ENCODE data around the gene TMTC1. TPM values are rescaled to one million over a fixed set of nuclear protein-coding genes. Genes with fewer than 3 reads are reported as not detected.

The TMTC1 gene
- polyA plus RNA-seq, 3 donors from 2014 or later = not detected

DNA sequence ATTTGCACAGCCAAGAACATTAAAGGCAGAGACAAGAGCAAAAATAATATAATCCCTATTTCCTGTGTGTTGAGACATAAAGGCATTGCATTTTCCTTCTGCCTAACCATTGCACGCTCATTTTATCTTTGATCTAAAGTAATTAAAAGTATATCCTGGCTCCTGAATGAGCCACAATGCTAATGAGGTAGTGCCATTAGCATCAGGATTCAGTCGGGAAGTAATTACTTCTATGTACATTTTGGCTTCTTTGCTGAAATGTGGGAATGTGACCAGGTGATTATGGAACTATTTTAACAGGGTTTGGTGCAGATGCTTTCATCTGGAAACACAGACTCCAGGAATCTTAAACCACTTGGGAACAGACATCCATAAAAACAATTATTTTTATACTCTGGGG lies 77.4 kb downstream of the TMTC1 start:
- H3K27me3 Mint-ChIP-seq (ENCODE audit: low read depth in 3 of 3) = peaks cover 0 to 2% (median under 1%) of the 10 kb centered on the region in 3 donors
- peaks cover 0 to 6% (median 2%) of the 10 kb centered on the region in 6 donors for H3K9me3 Mint-ChIP-seq
- DNase-seq = no peak
- H3K4me1 Mint-ChIP-seq = no peaks in the 10 kb centered on the region
- H3K27ac Mint-ChIP-seq = no peak overlapping the region
- H3K4me3 Mint-ChIP-seq = no peak overlapping the region
- H3K36me3 Mint-ChIP-seq = no peaks in the 10 kb centered on the region

DNA sequence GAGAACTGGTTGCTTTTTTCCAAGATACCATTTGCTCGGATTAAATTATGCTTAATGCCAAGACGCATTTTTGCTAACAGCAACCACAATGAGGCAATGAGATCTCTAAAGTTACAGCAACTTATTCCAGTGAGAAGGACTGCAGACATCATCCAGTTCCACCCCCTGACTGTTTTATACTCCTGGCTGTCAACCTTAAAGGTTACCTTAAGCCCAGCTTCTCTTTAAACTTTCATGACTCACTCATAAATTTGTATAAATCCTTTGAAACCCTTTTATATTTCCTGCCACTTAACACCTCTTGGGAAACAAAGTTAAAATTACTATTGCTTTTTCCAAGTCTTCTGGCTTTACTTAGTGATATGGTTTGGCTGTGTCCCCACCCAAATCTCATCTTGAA lies 80.2 kb downstream of the TMTC1 start:
- peaks cover 0 to 7% (median 3%) of the 10 kb centered on the region in 6 donors for H3K9me3 Mint-ChIP-seq
- DNase-seq = no peak
- H3K4me1 Mint-ChIP-seq = no peaks in the 10 kb centered on the region
- peaks cover 0 to 4% (median 2%) of the 10 kb centered on the region in 3 donors for H3K27me3 Mint-ChIP-seq (ENCODE audit: low read depth in 3 of 3)
- H3K4me3 Mint-ChIP-seq = no peak overlapping the region
- no peaks in the 10 kb centered on the region for H3K36me3 Mint-ChIP-seq
- H3K27ac Mint-ChIP-seq = no peak overlapping the region

DNA sequence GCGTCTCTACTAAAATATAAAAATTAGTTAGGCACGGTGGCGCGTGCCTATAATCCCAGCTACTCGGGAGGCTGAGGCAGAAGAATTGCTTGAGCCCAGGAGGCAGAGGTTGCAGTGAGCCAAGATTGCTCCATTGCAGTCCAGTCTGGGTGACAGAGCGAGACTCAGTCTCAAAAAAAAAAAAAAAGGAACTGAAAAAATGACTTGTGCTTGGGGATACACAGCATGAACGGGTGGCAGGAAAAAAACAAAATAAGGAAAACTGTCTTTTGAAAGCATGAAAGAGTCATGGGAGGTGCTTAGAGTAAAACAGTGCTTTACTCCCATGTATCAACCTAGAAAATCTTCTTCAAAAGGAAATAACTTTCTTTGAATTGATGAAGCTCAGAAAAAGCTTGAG lies 80.8 kb downstream of the TMTC1 start:
- DNase-seq = no peak
- Mint-ChIP-seq H3K27ac (no peak overlapping the region), H3K9me3 (peaks cover 0 to 7% (median 3%) of the 10 kb centered on the region in 6 donors), H3K27me3 (ENCODE audit: low read depth in 3 of 3) (peaks cover 0 to 4% (median 2%) of the 10 kb centered on the region in 3 donors), H3K36me3 (no peaks in the 10 kb centered on the region), H3K4me1 (no peaks in the 10 kb centered on the region), H3K4me3 (no peak overlapping the region)

DNA sequence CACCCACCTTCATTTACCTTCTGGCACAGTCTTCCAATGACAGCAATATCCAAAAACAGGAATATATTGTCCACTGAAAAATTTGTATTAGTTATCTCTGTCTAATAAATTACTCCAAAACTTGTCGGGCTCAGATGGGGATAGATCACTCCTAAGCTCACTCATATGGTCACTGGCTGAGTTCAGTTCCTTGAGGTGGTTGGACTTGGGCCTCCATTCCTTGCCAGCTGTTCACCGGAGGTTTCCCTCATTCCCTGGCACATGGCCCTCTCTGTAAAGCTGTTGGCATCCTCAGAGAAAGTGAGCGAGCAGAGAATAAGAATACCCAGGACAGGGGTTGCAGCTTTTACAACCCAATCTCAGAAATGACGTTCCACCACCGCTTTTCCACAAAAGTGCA lies 81.5 kb downstream of the TMTC1 start:
- DNase-seq = no peak
- no peaks in the 10 kb centered on the region for H3K4me1 Mint-ChIP-seq
- peaks cover 0 to 5% (median 2%) of the 10 kb centered on the region in 6 donors for H3K9me3 Mint-ChIP-seq
- H3K4me3 Mint-ChIP-seq = no peak overlapping the region
- H3K27me3 Mint-ChIP-seq (ENCODE audit: low read depth in 3 of 3) = peaks cover 0 to 2% (median 2%) of the 10 kb centered on the region in 3 donors
- no peaks in the 10 kb centered on the region for H3K36me3 Mint-ChIP-seq
- H3K27ac Mint-ChIP-seq = no peak overlapping the region

DNA sequence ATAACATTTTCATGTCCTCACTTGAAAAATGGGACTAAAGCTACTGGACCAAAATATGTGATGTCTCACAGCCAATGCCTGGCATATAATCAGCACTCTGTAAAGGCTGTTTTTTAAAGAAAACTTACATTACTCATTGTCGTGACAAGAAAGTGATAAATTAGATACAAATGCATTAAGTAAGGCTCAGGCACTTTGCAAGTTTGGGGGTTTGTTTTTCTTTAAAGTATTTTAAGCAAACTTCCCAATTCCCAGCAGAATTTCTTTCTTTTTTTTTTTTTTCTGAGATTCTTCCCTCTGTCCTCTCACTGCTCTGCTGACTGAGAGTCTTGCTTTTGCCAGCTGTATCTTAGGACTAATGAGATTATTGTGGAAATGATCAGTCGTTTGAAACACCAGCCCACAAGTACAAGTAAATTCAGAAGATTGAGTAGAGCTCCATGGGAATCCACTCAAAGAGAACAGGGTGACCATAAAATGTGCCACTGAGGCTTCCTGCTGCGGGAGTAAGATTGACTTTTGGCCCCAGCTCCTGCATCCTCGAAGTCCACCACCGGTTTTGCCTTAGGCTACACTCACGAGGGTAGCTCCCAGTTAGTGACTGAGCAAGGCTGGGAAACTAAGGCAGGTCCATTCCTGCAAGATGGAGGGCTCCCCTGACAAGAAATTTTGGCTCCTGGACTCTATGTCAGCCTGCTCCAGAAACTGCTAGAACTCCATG lies 82.8 kb downstream of the TMTC1 start:
- Mint-ChIP-seq H3K9me3 (peaks cover 0 to 5% (median 2%) of the 10 kb centered on the region in 6 donors), H3K4me1 (no peaks in the 10 kb centered on the region), H3K4me3 (no peak overlapping the region), H3K36me3 (no peaks in the 10 kb centered on the region), H3K27ac (no peak overlapping the region), H3K27me3 (ENCODE audit: low read depth in 3 of 3) (peaks cover 0 to 2% (median 2%) of the 10 kb centered on the region in 3 donors)
- no peak for DNase-seq

DNA sequence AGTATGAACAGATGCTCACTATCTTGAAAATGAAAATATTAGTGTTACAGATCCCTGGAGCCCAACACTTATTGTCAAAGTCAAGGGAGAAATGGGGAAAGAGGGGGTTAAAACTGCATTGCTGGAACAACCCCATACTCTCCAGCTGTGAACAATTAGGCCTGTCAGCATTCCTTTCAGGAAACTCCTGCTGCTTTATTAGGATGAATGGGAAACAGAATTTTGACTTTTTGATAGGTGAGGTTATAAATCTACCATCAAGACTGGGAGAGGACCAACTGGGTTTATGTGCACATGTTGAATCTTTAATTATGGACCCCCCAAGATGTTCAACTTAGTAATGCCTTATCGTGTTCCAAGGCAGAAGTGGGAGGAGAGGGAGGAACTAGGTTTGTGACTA lies 85.0 kb downstream of the TMTC1 start:
- DNase-seq = no peak
- H3K27me3 Mint-ChIP-seq (ENCODE audit: low read depth in 3 of 3) = peaks cover 0 to 2% (median 2%) of the 10 kb centered on the region in 3 donors
- H3K4me1 Mint-ChIP-seq = no peaks in the 10 kb centered on the region
- H3K4me3 Mint-ChIP-seq = no peak overlapping the region
- H3K36me3 Mint-ChIP-seq = no peaks in the 10 kb centered on the region
- H3K9me3 Mint-ChIP-seq = peaks cover 0 to 5% (median 2%) of the 10 kb centered on the region in 6 donors
- no peak overlapping the region for H3K27ac Mint-ChIP-seq

DNA sequence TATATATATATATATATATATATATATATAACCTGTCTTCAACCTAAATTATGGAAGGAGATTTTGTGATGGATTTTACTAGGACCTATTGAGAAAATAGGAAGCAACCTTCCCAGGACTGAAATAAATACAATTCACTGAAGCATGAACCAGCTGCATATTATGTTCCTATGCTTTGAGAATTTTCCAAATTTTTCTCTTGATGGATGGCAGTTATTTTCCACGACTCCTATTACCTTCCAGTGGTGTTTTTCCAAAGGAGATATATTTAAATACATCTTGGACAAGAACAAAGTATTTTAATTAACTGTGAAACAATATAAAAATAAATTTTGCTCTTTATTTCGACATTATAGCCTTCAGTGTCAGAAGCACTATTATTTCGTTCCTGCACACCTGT lies 87.9 kb downstream of the TMTC1 start:
- Mint-ChIP-seq H3K4me3 (no peak overlapping the region), H3K27ac (no peak overlapping the region), H3K27me3 (ENCODE audit: low read depth in 3 of 3) (peaks cover 0 to 2% (median 1%) of the 10 kb centered on the region in 3 donors), H3K4me1 (no peaks in the 10 kb centered on the region), H3K36me3 (no peaks in the 10 kb centered on the region), H3K9me3 (peaks cover 0 to 3% (median under 1%) of the 10 kb centered on the region in 6 donors)
- no peak for DNase-seq

DNA sequence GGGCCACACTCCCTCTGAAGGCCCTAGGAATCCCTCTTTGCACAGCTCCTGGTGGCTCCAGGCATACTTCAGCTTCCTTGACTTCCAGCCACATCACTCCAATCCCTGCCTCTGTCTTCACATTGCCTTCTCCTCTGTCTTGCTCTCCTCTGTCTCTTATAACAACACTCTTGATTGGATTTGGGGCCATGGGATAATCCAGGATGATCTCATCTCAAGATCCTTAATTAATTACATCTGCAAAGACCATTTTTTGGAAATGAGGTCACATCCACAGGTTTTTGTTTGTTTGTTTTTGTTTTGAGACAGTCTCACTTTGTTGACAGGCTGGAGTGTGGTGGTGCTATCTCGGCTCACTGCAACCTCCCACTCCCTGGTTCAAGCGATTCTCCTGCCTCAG lies 88.7 kb downstream of the TMTC1 start:
- Mint-ChIP-seq H3K4me1 (no peaks in the 10 kb centered on the region), H3K4me3 (no peak overlapping the region), H3K27ac (no peak overlapping the region), H3K36me3 (no peaks in the 10 kb centered on the region), H3K9me3 (peaks cover 0 to 3% (median 0%) of the 10 kb centered on the region in 6 donors), H3K27me3 (ENCODE audit: low read depth in 3 of 3) (peaks cover 0 to 1% (median 0%) of the 10 kb centered on the region in 3 donors)
- no peak for DNase-seq

DNA sequence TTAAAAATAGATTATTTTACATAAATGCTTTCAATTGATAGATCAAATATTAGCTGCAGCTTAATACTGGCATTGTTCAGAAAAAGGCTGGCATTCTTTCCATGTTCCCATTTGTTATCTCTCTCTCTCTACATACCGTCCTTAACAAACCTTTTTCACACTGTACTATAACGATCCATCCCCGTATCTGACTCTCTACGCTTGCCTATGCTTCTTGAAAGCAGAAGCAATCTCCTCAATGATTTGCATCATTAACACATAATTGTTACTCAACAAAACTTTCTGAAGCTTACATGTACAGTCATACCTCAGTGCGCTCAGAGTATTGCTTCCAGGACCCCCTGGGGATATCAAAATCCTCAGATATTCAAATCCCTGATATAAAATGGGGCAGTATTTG lies 89.7 kb downstream of the TMTC1 start:
- no peak for DNase-seq
- H3K27me3 Mint-ChIP-seq (ENCODE audit: low read depth in 3 of 3) = peaks cover 0 to 1% (median 0%) of the 10 kb centered on the region in 3 donors
- H3K27ac Mint-ChIP-seq = no peak overlapping the region
- H3K9me3 Mint-ChIP-seq = peaks cover 0 to 8% (median 1%) of the 10 kb centered on the region in 6 donors
- H3K4me1 Mint-ChIP-seq = no peaks in the 10 kb centered on the region
- H3K36me3 Mint-ChIP-seq = no peaks in the 10 kb centered on the region
- H3K4me3 Mint-ChIP-seq = no peak overlapping the region

DNA sequence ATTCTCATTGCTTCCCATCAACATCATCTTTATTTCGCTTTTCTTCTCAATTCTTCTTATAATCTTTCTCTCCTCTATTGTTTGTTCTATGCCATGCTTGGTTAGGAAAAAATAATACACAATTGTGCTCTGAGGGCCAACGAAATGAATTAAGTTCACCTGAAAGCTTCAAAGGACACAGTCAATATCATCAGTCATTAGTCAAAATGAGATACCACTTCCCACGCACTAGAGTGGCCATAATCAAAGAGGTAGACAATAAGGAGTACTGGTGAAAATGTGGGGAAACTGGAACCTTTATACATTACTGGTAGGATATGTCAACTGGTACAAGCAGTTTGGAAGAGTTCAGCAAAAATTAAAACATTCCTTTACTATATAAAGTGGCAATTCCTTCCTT lies 91.5 kb downstream of the TMTC1 start:
- H3K9me3 Mint-ChIP-seq = peaks cover 0 to 8% (median 1%) of the 10 kb centered on the region in 6 donors
- H3K36me3 Mint-ChIP-seq = no peaks in the 10 kb centered on the region
- H3K27ac Mint-ChIP-seq = no peak overlapping the region
- no peak overlapping the region for H3K4me3 Mint-ChIP-seq
- no peaks in the 10 kb centered on the region for H3K4me1 Mint-ChIP-seq
- DNase-seq = no peak
- peaks cover 0 to 1% (median 0%) of the 10 kb centered on the region in 3 donors for H3K27me3 Mint-ChIP-seq (ENCODE audit: low read depth in 3 of 3)

DNA sequence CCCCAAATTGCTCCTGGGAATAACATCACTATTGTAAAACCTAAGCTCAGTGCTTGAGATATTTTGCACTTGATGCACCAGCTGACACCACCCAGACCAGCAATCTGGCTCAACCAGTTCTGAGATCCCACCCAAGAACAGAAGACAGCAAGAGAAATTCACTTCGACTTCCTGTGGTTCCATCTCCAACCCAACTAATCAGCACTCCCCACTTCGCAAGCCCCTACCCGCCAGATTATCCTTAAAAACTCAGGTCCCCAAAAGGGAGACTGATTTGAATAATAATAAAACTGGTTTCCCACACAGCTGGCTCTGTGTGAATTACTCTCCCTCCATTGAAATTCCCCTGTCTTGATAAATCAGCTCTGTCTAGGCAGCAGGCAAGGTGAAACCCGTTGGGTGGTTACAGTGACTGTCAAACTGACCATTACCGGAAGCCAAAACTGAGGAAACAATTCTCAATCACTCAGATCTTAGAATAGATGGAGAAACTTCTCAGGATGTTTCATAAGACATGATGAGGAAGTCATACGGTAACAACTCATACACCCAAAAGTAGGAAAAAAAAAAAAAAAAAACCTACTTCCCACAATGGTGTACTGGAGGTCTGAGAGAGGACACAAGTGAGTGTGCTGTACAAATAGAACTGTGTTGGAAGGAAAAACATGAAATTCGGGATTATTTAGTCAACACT lies 92.4 kb downstream of the TMTC1 start:
- no peaks in the 10 kb centered on the region for H3K36me3 Mint-ChIP-seq
- DNase-seq = no peak
- no peaks in the 10 kb centered on the region for H3K4me1 Mint-ChIP-seq
- H3K4me3 Mint-ChIP-seq = no peak overlapping the region
- peaks cover 0 to 8% (median 1%) of the 10 kb centered on the region in 6 donors for H3K9me3 Mint-ChIP-seq
- peaks cover 0 to 1% (median 0%) of the 10 kb centered on the region in 3 donors for H3K27me3 Mint-ChIP-seq (ENCODE audit: low read depth in 3 of 3)
- no peak overlapping the region for H3K27ac Mint-ChIP-seq

DNA sequence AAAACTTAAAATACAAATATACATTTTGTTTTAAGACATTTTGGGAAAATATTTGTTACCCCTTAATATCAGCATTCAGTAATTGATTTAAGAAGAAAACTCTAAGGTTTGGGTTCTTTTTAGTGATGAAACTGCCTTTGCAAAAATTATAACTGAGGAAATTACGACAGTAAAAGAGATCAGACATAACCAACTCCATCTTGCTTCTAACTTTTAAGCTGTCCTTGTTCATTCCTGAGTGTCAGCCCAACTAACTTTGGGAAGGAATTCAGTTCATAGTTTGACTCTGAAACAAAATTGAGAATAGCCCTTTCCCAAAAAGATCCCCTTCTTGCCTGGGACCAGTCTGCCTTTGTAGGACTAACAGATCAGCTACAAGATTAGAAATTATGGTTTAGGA lies 93.0 kb downstream of the TMTC1 start:
- Mint-ChIP-seq H3K36me3 (no peaks in the 10 kb centered on the region), H3K27me3 (ENCODE audit: low read depth in 3 of 3) (peaks cover 0 to 3% (median 1%) of the 10 kb centered on the region in 3 donors), H3K9me3 (peaks cover 0 to 8% (median 1%) of the 10 kb centered on the region in 6 donors), H3K4me3 (no peak overlapping the region), H3K27ac (no peak overlapping the region), H3K4me1 (no peaks in the 10 kb centered on the region)
- no peak for DNase-seq

DNA sequence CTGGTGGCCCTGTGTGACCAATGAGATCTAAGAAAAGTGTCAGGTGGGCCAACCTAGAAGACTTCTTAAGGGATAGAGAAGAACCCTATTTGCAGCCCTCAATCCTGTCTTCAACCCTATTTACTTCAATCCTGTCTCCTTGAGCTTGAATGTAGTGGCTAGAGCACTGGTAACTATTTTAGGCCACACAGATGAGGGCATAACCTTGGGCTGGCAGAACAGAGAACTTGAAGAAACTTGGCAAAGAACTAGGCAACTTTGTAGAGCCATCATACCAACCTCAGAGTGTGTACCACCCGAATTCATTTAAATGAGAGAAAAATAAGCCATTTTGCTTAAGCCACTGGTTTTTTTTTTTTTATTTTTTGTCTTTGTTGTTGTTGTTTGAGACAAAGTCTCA lies 94.8 kb downstream of the TMTC1 start:
- H3K27me3 Mint-ChIP-seq (ENCODE audit: low read depth in 3 of 3) = peaks cover 1 to 4% (median 2%) of the 10 kb centered on the region in 3 donors
- no peaks in the 10 kb centered on the region for H3K36me3 Mint-ChIP-seq
- H3K4me1 Mint-ChIP-seq = no peaks in the 10 kb centered on the region
- peaks cover 0 to 8% (median 1%) of the 10 kb centered on the region in 6 donors for H3K9me3 Mint-ChIP-seq
- no peak overlapping the region for H3K27ac Mint-ChIP-seq
- no peak overlapping the region for H3K4me3 Mint-ChIP-seq
- DNase-seq = no peak

DNA sequence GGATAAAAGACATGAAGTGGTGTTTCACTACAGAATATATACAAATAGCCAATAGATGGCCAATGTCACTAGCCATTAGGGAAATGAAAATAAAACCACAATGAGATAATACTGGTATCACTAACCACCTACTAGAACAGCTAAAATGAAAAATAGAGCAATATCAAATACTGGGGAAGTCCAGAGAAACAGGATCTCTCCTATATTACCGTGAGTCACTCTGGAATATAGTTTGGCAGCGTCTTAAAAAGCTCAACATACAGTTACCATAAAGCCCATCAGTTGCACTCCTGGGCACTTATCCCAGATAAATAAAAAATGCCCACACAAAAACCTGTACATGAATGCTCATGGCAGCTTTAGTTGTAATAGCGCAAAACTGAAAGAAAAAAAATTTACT lies 101.7 kb downstream of the TMTC1 start:
- no peak overlapping the region for H3K4me3 Mint-ChIP-seq

More for the DNA sequence above, 101.7 kb downstream of the TMTC1 start:
- Mint-ChIP-seq H3K36me3 (no peaks in the 10 kb centered on the region), H3K27ac (no peak overlapping the region), H3K27me3 (ENCODE audit: low read depth in 3 of 3) (peaks cover 0 to 7% (median 4%) of the 10 kb centered on the region in 3 donors), H3K9me3 (peaks cover 0 to 1% (median 0%) of the 10 kb centered on the region in 6 donors), H3K4me1 (no peaks in the 10 kb centered on the region)
- no peak for DNase-seq

Measured in immature natural killer cell (primary cell).